ENCODE measurements around the gene CHMP5. TPM values are rescaled to one million over a fixed set of nuclear protein-coding genes. Genes with fewer than 3 reads are reported as not detected.

CHMP5 gene
- total RNA-seq, 1 donor from 2014 or later = 80.9 TPM

DNA sequence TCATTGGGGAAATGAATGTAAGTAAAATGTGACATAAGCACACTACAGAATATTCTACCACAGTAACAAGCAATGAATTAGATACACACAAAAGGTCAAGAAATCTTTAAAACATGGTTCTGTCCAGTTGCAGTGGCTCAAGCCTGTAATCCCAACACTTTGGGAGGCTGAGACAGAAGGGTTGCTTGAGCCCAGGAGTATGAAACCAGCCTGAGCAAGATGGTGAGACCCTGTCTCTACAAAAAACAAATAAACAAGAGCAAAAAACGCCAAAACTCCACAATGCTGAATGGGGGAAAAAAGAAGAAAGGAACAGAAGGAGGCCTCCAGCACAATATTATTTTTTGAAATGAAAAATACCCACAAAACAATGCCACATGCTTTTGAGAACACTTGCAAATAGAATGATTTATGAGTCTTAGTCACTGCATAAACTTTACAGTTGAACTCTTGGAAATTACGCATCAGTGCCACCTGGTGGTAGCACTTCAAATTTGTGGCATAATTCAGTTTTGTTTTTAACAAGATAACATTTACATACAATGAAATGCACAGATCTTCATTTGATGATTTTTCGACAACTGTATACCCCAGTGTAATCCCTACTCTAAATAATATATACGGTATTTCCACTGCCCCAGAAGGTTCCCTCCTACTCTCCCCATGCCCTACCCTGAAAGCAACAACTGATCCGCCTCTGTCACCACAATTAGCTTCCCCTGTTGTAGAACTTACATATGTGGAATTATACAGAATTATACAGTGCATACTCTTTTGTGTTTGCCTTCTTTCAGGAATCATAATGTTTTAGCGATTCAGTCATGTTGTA is 39.3 kb upstream of the CHMP5 start:
- Histone ChIP-seq H3K27me3 (ENCODE audit: low read depth) (no peaks in the 10 kb centered on the region), H3K9me3 (no peaks in the 10 kb centered on the region), H3K27ac (peak overlapping the region; percentile 24), H3K4me3 (no peak overlapping the region), H3K4me1 (peaks cover 23% of the 10 kb centered on the region), H3K36me3 (no peaks in the 10 kb centered on the region)
- peak; percentile 76 for TF ChIP-seq CTCF (IDR thresholded peaks at IDR 0.05)
- ATAC-seq (peak; percentile 42 to 45), DNase-seq (no peak)
- intact Hi-C loops (cut with DNase I) = loop anchor here (5.0 kb wide), 1 partner anchor 143 kb away; no protein-coding TSS in a partner anchor

- DNase-seq = peak; percentile 84
- H3K9me3 ChIP-seq = no peaks in the 10 kb centered on the region
- no peaks in the 10 kb centered on the region for H3K36me3 ChIP-seq
- no peaks in the 10 kb centered on the region for H3K27me3 ChIP-seq (ENCODE audit: low read depth)
- no peak overlapping the region for H3K4me3 ChIP-seq
- TF ChIP-seq CTCF (IDR thresholded peaks at IDR 0.05) = no peak
- H3K27ac ChIP-seq = peak overlapping the region; percentile 49
- peak; percentile 24 to 50 for ATAC-seq
- H3K4me1 ChIP-seq = peaks cover 13% of the 10 kb centered on the region
- intact Hi-C loops (cut with DNase I) = loop anchor here (5.0 kb wide), 1 partner anchor 145 kb away; no protein-coding TSS in a partner anchor
Measured at GRCh38 chr9:33227008-33227398, 37.8 kb upstream of the CHMP5 start.

DNA sequence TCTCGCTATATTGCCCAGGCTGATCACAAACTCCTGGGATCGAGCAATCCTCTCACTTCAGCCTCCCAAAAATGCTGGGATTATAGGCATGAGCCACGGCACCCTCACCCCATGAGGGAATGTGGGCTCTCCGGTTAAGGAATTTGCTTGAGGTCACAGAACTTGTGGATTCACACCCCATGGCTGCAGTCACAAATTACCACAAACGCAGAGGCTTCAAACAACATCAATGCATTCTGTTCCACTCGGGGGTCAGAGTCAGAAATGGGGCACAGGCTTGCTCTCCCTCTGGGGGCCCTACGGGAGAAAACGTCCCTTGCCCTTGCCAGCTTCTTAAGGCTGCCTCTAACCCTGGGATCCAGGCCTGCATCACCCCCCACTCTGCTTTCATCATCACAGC is 37.1 kb upstream of the CHMP5 start:
- H3K27me3 ChIP-seq (ENCODE audit: low read depth) = no peaks in the 10 kb centered on the region
- no peak for TF ChIP-seq CTCF (IDR thresholded peaks at IDR 0.05)
- no peaks in the 10 kb centered on the region for H3K9me3 ChIP-seq
- DNase-seq (no peak), ATAC-seq (no peak)
- H3K36me3 ChIP-seq = no peaks in the 10 kb centered on the region
- H3K4me1 ChIP-seq = peaks cover 13% of the 10 kb centered on the region
- intact Hi-C loops (cut with DNase I) = loop anchor here (5.0 kb wide), 1 partner anchor 145 kb away; no protein-coding TSS in a partner anchor
- no peak overlapping the region for H3K4me3 ChIP-seq
- H3K27ac ChIP-seq = no peak overlapping the region

DNA sequence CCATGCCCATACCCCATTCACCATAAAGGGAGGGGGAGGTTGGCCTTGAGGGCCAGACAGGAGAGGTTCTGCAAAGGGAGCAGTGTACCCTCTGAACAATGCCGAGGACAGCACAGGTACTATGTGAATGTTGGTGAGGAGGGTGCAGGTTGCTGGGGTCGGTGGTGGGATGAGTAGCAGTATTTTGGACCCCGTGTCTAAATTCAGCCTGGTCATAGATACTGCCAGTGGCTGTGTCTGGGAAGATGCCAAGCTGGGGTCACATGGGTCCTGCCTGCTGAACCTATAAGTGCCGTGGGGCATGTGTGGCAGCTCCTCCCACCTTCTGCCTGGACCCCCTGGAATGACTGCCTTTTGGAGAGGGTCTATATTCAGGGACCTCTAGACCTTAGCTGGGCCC is 36.2 kb upstream of the CHMP5 start:
- Histone ChIP-seq H3K9me3 (no peaks in the 10 kb centered on the region), H3K4me3 (no peak overlapping the region), H3K36me3 (no peaks in the 10 kb centered on the region), H3K27me3 (ENCODE audit: low read depth) (no peaks in the 10 kb centered on the region), H3K27ac (no peak overlapping the region), H3K4me1 (peaks cover 14% of the 10 kb centered on the region)
- TF ChIP-seq CTCF (IDR thresholded peaks at IDR 0.05) = no peak
- ATAC-seq (no peak), DNase-seq (no peak)
- intact Hi-C loops (cut with DNase I) = loop anchor here (5.0 kb wide), 1 partner anchor 146 kb away; no protein-coding TSS in a partner anchor

- peak; percentile 23 for TF ChIP-seq CTCF (IDR thresholded peaks at IDR 0.05)
- H3K27me3 ChIP-seq (ENCODE audit: low read depth) = no peaks in the 10 kb centered on the region
- H3K4me1 ChIP-seq = peaks cover 23% of the 10 kb centered on the region
- H3K27ac ChIP-seq = peak overlapping the region; percentile 31
- DNase-seq (peak; percentile 89), ATAC-seq (peak; percentile 88 to 92)
- no peaks in the 10 kb centered on the region for H3K9me3 ChIP-seq
- H3K36me3 ChIP-seq = no peaks in the 10 kb centered on the region
- no peak overlapping the region for H3K4me3 ChIP-seq
- intact Hi-C loops (cut with DNase I) = loop anchor here (5.0 kb wide), 1 partner anchor 147 kb away; no protein-coding TSS in a partner anchor
Measured at GRCh38 chr9:33229359-33230114, 35.3 kb upstream of the CHMP5 start.
